ENCODE measurements around the gene ZNF675. TPM values are rescaled to one million over a fixed set of nuclear protein-coding genes. Genes with fewer than 3 reads are reported as not detected.

ZNF675 gene
- total and polyA plus RNA-seq, 12 donors = 3.8 to 34.5 (median 10.8) TPM

Other genes starting within 250 kb of the ZNF675 start
- gene ZNF681, start 71.7 kb upstream of the ZNF675 start, total RNA-seq = 1 to 10 TPM in 8 of 9 donors, under 1 TPM in 1; 0.96 to 5.8 (median 2.0) TPM
- 1 to 10 TPM in 1 of 3 donors, under 1 TPM in 2; 0.44 to 4.5 (median 0.72) TPM for gene ZNF681, start 71.7 kb upstream of the ZNF675 start, polyA plus RNA-seq
- 1 to 10 TPM in 2 of 9 donors, under 1 TPM in 6, not detected in 1; 0.36 to 7.3 (median 0.76) TPM for gene ZNF726, start 227.7 kb upstream of the ZNF675 start, total RNA-seq
- gene ZNF726, start 227.7 kb upstream of the ZNF675 start, polyA plus RNA-seq = 1 to 10 TPM in 2 of 3 donors, under 1 TPM in 1; 0.57 to 1.7 (median 1.3) TPM

Measured in adrenal gland (tissue), 12 donors.